Choroid plexus epithelial cell (primary cell): ENCODE data around the gene KCNMA1.

Experiments
- DNase-seq: peaks from one replicate; pipeline ENCODE4 v3.0.0-alpha.2; 2010; ENCODE audit warnings: low read depth
- H3K4me3 ChIP-seq: 2 replicates; pipeline ENCODE4 v1.5.1; 2011; ENCODE audit warnings: low read depth, mild to moderate bottlenecking, control low read depth, low read length, moderate library complexity
- CTCF ChIP-seq: conservative IDR thresholded peaks from 2 replicates; pipeline ENCODE4 v1.5.1; 2011; ENCODE audit warnings: low read depth, mild to moderate bottlenecking, control low read depth, inconsistent platforms, low read length, moderate library complexity

Gene KCNMA1

GRCh38 chr10:77284797-77285196, 352.8 kb downstream of the KCNMA1 start:
- DNase-seq = no peak
- H3K4me3 ChIP-seq = no peak overlapping the region
- no peak for TF ChIP-seq CTCF

GRCh38 chr10:77283326-77283725, 354.3 kb downstream of the KCNMA1 start:
- DNase-seq = no peak
- no peak for TF ChIP-seq CTCF
- H3K4me3 ChIP-seq = no peak overlapping the region

GRCh38 chr10:77282163-77282562, 355.4 kb downstream of the KCNMA1 start:
- no peak for DNase-seq
- no peak overlapping the region for H3K4me3 ChIP-seq
- TF ChIP-seq CTCF = no peak

- no peak for TF ChIP-seq CTCF
- no peak overlapping the region for H3K4me3 ChIP-seq
- no peak for DNase-seq
Observed at GRCh38 chr10:77281719-77282118, 355.9 kb downstream of the KCNMA1 start.

- H3K4me3 ChIP-seq = no peak overlapping the region
- TF ChIP-seq CTCF = no peak
- DNase-seq = no peak
Observed at GRCh38 chr10:77279207-77279606, 358.4 kb downstream of the KCNMA1 start.

GRCh38 chr10:77274046-77274795, 363.4 kb downstream of the KCNMA1 start:
- no peak overlapping the region for H3K4me3 ChIP-seq
- no peak for TF ChIP-seq CTCF
- no peak for DNase-seq

- no peak overlapping the region for H3K4me3 ChIP-seq
- TF ChIP-seq CTCF = no peak
- no peak for DNase-seq
Observed at GRCh38 chr10:77269163-77269562, 368.4 kb downstream of the KCNMA1 start.
